Measurements from ENCODE around the gene GRK7.
"Not testable (repeated sequence)": the region's sequence is repeated elsewhere in the genome, so short reads cannot be mapped to it uniquely, and the experiment has no call there.

The GRK7 gene

DNA sequence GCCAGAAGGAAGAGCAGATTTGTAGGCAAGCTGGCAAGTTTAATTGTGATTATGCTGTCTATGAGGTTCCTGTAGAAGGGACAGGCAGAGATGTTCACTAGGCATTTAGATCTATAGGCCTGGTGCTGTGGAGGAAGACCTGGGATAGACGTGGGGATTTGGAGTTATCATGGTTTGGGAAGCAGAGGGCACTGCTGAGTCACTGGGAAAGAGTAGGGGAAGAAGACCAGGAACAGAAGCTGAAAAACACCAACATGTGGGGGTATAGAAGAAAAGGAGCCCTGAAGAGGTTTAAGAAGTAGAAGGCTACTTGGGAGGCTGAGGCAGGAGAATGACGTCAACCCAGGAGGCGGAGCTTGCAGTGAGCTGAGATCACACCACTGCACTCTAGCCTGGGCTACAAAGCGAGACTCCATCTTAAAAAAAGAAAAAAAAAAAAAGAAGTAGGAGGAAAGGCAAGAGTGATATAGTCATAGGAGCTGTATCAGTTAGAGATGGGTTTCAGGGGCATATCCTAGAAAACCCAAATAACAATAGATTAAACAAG, 19.3 kb downstream of the GRK7 start:
- Histone ChIP-seq H3K9ac (ENCODE audit: low read length) (no peak overlapping the region), H3K4me3 (ENCODE audit: low read length) (no peak overlapping the region), H3K27ac (ENCODE audit: low read length) (no peak overlapping the region), H3K27me3 (ENCODE audit: control insufficient read depth, insufficient read depth, low read length) (no peaks in the 10 kb centered on the region), H3K36me3 (ENCODE audit: control insufficient read depth, low read depth, low read length) (no peaks in the 10 kb centered on the region), H3K9me3 (ENCODE audit: control insufficient read depth, low read depth, low read length) (no peaks in the 10 kb centered on the region), H3K4me1 (ENCODE audit: control insufficient read depth, low read depth, low read length) (no peaks in the 10 kb centered on the region)

DNA sequence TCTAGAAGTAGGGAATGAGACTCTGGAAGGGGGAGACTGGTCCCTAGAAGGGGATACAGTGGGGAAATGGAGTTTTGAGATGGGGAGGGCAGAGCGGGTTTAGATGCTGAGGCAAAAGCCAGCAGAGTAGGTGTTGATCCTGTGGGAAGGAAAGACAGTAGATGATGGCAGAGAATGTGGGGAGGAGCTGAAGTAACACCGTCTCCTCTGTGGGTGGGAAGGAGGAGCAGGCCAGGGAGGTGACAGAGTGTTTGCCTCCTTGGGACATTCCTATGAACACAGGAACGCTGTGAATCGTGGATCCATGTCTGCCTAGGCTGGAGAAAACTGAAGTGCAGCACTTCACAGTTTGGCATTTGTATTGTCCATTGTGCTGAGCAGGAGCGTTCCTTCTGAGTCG, 20.4 kb downstream of the GRK7 start:
- Histone ChIP-seq H3K27me3 (ENCODE audit: control insufficient read depth, insufficient read depth, low read length) (no peaks in the 10 kb centered on the region), H3K4me3 (ENCODE audit: low read length) (no peak overlapping the region), H3K9me3 (ENCODE audit: control insufficient read depth, low read depth, low read length) (no peaks in the 10 kb centered on the region), H3K4me1 (ENCODE audit: control insufficient read depth, low read depth, low read length) (no peaks in the 10 kb centered on the region), H3K9ac (ENCODE audit: low read length) (no peak overlapping the region), H3K36me3 (ENCODE audit: control insufficient read depth, low read depth, low read length) (no peaks in the 10 kb centered on the region), H3K27ac (ENCODE audit: low read length) (no peak overlapping the region)

GRCh38 chr3:141784096-141784495, 20.9 kb downstream of the GRK7 start:
- Histone ChIP-seq H3K27me3 (ENCODE audit: control insufficient read depth, insufficient read depth, low read length) (no peaks in the 10 kb centered on the region), H3K27ac (ENCODE audit: low read length) (no peak overlapping the region), H3K4me1 (ENCODE audit: control insufficient read depth, low read depth, low read length) (no peaks in the 10 kb centered on the region), H3K4me3 (ENCODE audit: low read length) (no peak overlapping the region), H3K9ac (ENCODE audit: low read length) (no peak overlapping the region), H3K9me3 (ENCODE audit: control insufficient read depth, low read depth, low read length) (no peaks in the 10 kb centered on the region), H3K36me3 (ENCODE audit: control insufficient read depth, low read depth, low read length) (no peaks in the 10 kb centered on the region)

GRCh38 chr3:141784531-141784930, 21.3 kb downstream of the GRK7 start:
- Histone ChIP-seq H3K36me3 (ENCODE audit: control insufficient read depth, low read depth, low read length) (no peaks in the 10 kb centered on the region), H3K27ac (ENCODE audit: low read length) (no peak overlapping the region), H3K27me3 (ENCODE audit: control insufficient read depth, insufficient read depth, low read length) (no peaks in the 10 kb centered on the region), H3K4me3 (ENCODE audit: low read length) (no peak overlapping the region), H3K9ac (ENCODE audit: low read length) (no peak overlapping the region), H3K4me1 (ENCODE audit: control insufficient read depth, low read depth, low read length) (no peaks in the 10 kb centered on the region), H3K9me3 (ENCODE audit: control insufficient read depth, low read depth, low read length) (no peaks in the 10 kb centered on the region)

DNA sequence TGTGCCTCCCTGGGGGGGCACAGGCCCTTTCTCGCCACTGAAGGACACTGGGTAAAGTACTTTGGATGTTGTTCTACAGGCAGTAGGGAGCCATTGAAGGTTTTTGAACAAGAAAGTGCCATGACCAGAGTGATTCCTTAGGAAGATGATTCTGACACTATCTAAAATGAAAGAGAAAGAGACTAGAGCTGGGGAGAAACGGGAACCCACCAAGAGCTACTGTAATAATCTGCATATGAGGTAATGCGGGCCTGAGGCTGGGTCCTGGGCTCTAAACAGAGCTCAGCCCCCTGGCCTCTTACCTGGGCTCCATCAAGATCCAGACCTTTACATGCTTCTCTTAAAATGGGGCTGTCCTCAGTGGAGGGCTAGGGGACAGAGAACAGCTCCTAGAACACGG, 24.9 kb downstream of the GRK7 start:
- no peaks in the 10 kb centered on the region for H3K36me3 ChIP-seq (ENCODE audit: control insufficient read depth, low read depth, low read length)
- no peak overlapping the region for H3K4me3 ChIP-seq (ENCODE audit: low read length)
- no peak overlapping the region for H3K27ac ChIP-seq (ENCODE audit: low read length)
- no peaks in the 10 kb centered on the region for H3K27me3 ChIP-seq (ENCODE audit: control insufficient read depth, insufficient read depth, low read length)
- H3K9ac ChIP-seq (ENCODE audit: low read length) = no peak overlapping the region
- H3K9me3 ChIP-seq (ENCODE audit: control insufficient read depth, low read depth, low read length) = no peaks in the 10 kb centered on the region
- H3K4me1 ChIP-seq (ENCODE audit: control insufficient read depth, low read depth, low read length) = no peaks in the 10 kb centered on the region

DNA sequence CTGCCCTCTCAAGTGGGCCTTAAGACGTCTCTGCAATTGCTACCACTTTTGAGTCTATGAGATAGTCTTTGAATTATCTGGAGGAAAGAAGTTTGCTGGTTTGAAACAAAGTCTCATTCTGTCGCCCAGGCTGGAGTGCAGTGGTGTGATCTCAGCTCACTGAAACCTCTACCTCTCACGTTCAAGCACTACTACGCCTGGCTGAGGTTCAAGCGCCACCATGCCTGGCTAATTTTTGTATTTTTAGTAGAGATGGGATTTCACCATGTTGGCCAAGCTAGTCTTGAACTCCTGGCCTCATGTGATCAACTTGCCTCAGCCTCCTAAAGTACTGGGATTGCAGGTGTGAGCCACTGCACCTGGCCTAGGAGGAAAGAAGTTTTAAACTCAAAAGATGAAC, 25.5 kb downstream of the GRK7 start:
- H3K36me3 ChIP-seq (ENCODE audit: control insufficient read depth, low read depth, low read length); H3K9ac ChIP-seq (ENCODE audit: low read length); H3K4me1 ChIP-seq (ENCODE audit: control insufficient read depth, low read depth, low read length); H3K9me3 ChIP-seq (ENCODE audit: control insufficient read depth, low read depth, low read length); H3K27me3 ChIP-seq (ENCODE audit: control insufficient read depth, insufficient read depth, low read length); H3K4me3 ChIP-seq (ENCODE audit: low read length); H3K27ac ChIP-seq (ENCODE audit: low read length): not testable (repeated sequence)

DNA sequence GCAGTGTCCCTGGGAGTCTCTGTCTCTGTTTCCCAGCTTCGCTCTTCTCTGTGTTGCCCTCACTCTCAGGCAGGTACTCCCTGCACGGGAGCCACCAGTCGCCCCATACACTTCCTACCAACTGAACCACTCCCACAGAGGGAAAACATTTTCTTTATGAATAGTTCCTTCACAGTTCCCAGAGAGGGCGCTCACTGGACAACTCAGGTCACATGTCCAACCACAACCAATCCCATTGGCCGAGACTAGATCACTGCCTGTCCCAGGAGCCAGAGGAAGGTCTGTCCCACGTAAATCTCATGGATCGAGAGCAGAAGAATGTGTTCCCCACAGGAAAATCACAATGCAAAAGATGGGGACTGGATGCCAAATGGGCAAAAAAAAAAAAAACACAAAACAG, 26.1 kb downstream of the GRK7 start:
- no peaks in the 10 kb centered on the region for H3K36me3 ChIP-seq (ENCODE audit: control insufficient read depth, low read depth, low read length)
- no peaks in the 10 kb centered on the region for H3K9me3 ChIP-seq (ENCODE audit: control insufficient read depth, low read depth, low read length)
- H3K27ac ChIP-seq (ENCODE audit: low read length) = no peak overlapping the region
- H3K9ac ChIP-seq (ENCODE audit: low read length) = no peak overlapping the region
- H3K4me3 ChIP-seq (ENCODE audit: low read length) = no peak overlapping the region
- no peaks in the 10 kb centered on the region for H3K4me1 ChIP-seq (ENCODE audit: control insufficient read depth, low read depth, low read length)
- no peaks in the 10 kb centered on the region for H3K27me3 ChIP-seq (ENCODE audit: control insufficient read depth, insufficient read depth, low read length)

- no peak overlapping the region for H3K27ac ChIP-seq (ENCODE audit: low read length)
- H3K27me3 ChIP-seq (ENCODE audit: control insufficient read depth, insufficient read depth, low read length) = no peaks in the 10 kb centered on the region
- H3K9me3 ChIP-seq (ENCODE audit: control insufficient read depth, low read depth, low read length) = no peaks in the 10 kb centered on the region
- H3K4me3 ChIP-seq (ENCODE audit: low read length) = no peak overlapping the region
- no peaks in the 10 kb centered on the region for H3K4me1 ChIP-seq (ENCODE audit: control insufficient read depth, low read depth, low read length)
- no peak overlapping the region for H3K9ac ChIP-seq (ENCODE audit: low read length)
- no peaks in the 10 kb centered on the region for H3K36me3 ChIP-seq (ENCODE audit: control insufficient read depth, low read depth, low read length)
Observed at GRCh38 chr3:141790171-141790570, 27.0 kb downstream of the GRK7 start.

DNA sequence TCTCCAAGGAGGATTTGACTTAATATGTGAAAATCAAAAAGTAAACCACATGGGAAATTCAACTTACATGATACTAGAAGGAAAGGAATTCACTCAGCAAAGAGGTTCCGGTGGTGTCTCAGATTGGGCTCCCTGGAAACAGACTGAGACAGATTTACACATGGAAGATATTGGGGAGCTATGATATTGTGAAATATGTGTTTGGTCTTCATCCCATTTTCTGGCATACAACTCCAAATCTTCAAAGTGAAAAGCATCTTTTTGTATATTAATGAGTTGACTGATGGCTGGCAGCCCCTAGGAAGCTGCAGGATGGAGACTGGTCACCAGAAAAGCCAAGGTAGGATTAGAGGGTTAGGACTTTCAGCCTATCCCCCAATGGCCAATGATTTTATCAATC, 29.3 kb downstream of the GRK7 start:
- Histone ChIP-seq H3K9me3 (ENCODE audit: control insufficient read depth, low read depth, low read length) (no peaks in the 10 kb centered on the region), H3K27ac (ENCODE audit: low read length) (no peak overlapping the region), H3K4me3 (ENCODE audit: low read length) (no peak overlapping the region), H3K9ac (ENCODE audit: low read length) (no peak overlapping the region), H3K36me3 (ENCODE audit: control insufficient read depth, low read depth, low read length) (no peaks in the 10 kb centered on the region), H3K27me3 (ENCODE audit: control insufficient read depth, insufficient read depth, low read length) (peaks cover 16% of the 10 kb centered on the region), H3K4me1 (ENCODE audit: control insufficient read depth, low read depth, low read length) (peaks cover 10% of the 10 kb centered on the region)

- Histone ChIP-seq H3K36me3 (ENCODE audit: control insufficient read depth, low read depth, low read length) (no peaks in the 10 kb centered on the region), H3K27ac (ENCODE audit: low read length) (no peak overlapping the region), H3K4me3 (ENCODE audit: low read length) (no peak overlapping the region), H3K9ac (ENCODE audit: low read length) (no peak overlapping the region), H3K27me3 (ENCODE audit: control insufficient read depth, insufficient read depth, low read length) (peaks cover 27% of the 10 kb centered on the region), H3K4me1 (ENCODE audit: control insufficient read depth, low read depth, low read length) (peaks cover 19% of the 10 kb centered on the region), H3K9me3 (ENCODE audit: control insufficient read depth, low read depth, low read length) (no peaks in the 10 kb centered on the region)
Observed at GRCh38 chr3:141793476-141794260, 30.5 kb downstream of the GRK7 start.

DNA sequence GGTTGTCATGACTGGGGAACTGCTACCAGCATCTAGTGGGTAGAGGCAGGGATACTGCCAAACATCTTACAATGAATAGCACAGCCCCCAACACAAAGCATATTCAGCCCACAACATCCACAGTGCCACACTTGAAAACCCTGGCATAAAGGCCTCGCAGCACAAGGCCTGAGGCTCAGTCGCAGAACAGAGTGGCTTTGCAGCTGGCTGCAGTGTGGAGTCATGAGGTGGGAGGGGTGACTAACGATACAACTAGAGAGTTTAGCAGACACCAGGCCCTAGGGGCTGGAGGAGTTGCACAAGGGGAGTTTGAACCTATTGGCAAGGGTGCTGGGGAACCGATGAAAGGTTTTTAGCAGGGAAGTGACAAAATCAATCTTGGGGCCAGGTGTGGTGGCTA, 32.1 kb downstream of the GRK7 start:
- Histone ChIP-seq H3K4me3 (ENCODE audit: low read length) (no peak overlapping the region), H3K27me3 (ENCODE audit: control insufficient read depth, insufficient read depth, low read length) (peaks cover 29% of the 10 kb centered on the region), H3K36me3 (ENCODE audit: control insufficient read depth, low read depth, low read length) (no peaks in the 10 kb centered on the region), H3K9ac (ENCODE audit: low read length) (no peak overlapping the region), H3K27ac (ENCODE audit: low read length) (no peak overlapping the region), H3K9me3 (ENCODE audit: control insufficient read depth, low read depth, low read length) (no peaks in the 10 kb centered on the region), H3K4me1 (ENCODE audit: control insufficient read depth, low read depth, low read length) (peaks cover 23% of the 10 kb centered on the region)

- Histone ChIP-seq H3K4me1 (ENCODE audit: control insufficient read depth, low read depth, low read length) (peaks cover 23% of the 10 kb centered on the region), H3K27me3 (ENCODE audit: control insufficient read depth, insufficient read depth, low read length) (peaks cover 29% of the 10 kb centered on the region), H3K4me3 (ENCODE audit: low read length) (no peak overlapping the region), H3K9me3 (ENCODE audit: control insufficient read depth, low read depth, low read length) (no peaks in the 10 kb centered on the region), H3K36me3 (ENCODE audit: control insufficient read depth, low read depth, low read length) (no peaks in the 10 kb centered on the region), H3K27ac (ENCODE audit: low read length) (no peak overlapping the region), H3K9ac (ENCODE audit: low read length) (no peak overlapping the region)
Observed at GRCh38 chr3:141795741-141796080, 32.5 kb downstream of the GRK7 start.

All from iPS-18a (cell line).